K562 (cell line): ENCODE results near the gene PMVK. TPM values are rescaled to one million over a fixed set of nuclear protein-coding genes. Genes with fewer than 3 reads are reported as not detected.

Experiments
- ATAC-seq: fragments of 200-7000 bp; cut with Tn5 transposase; 3 replicates; pipeline ENCODE4 v1.9.1; 2020; ENCODE audit warnings: moderate library complexity
- BruUV-seq: library from RNA; stranded (reverse); fragments of 400-500 nt; replicated peaks from 2 replicates; lab custom pipeline; 2021; lab: Mats Ljungman, UMichigan
- CTCF ChIA-PET: fragments of 300-600 bp; formaldehyde crosslinking; extraction: SDS; loops from one replicate; lab custom pipeline; 2021; ENCODE audit warnings: low intra/inter-chr PET ratio; lab: Yijun Ruan, JAX
- POLR2A ChIA-PET: fragments of 300-600, 350-650 bp; sonication (Branson Sonifier 250); formaldehyde crosslinking; extraction: SDS; loops from one replicate; lab custom pipeline; 2021; ENCODE audit warnings: antibody characterized with exemption, inconsistent platforms; lab: Yijun Ruan, JAX
- DNase-seq, 4 experiments: peaks; one replicate each; pipeline versions ENCODE4 v3.0.0 to v3.0.0-alpha.2; 2011 to 2018; ENCODE audit warnings: low spot score in 3 of 4, mixed read lengths in 3 of 4; ENCODE audit errors: extremely low read depth in 1 of 4
- FAIRE-seq: peaks from 2 replicates; lab custom pipeline; 2011; peaks lifted over from hg19 to GRCh38; lab: Jason Lieb, UNC
- H2AFZ ChIP-seq: 2 replicates; pipeline ENCODE4 v1.6.0; 2011; ENCODE audit warnings: low read depth, low read length, control low read depth, inconsistent platforms
- H3K27ac ChIP-seq: fragments of 200-600 bp; 3 replicates; pipeline ENCODE4 v1.8.0; 2011; ENCODE audit warnings: low read depth, mild to moderate bottlenecking, control low read depth, inconsistent platforms, low read length, moderate library complexity, mixed read lengths; ENCODE audit errors: extremely low read depth
- H3K27me3 ChIP-seq, 2 experiments: fragments of 300-600 bp in 1 of 2; 2 replicates in 1 of 2; 3 replicates in 1 of 2; pipeline versions ENCODE4 v1.6.0 to v1.8.0; 2011; ENCODE audit warnings: inconsistent platforms in 2 of 2, low read length in 2 of 2, mild to moderate bottlenecking in 1 of 2, mixed read lengths in 1 of 2, moderate library complexity in 1 of 2; ENCODE audit not compliant: control insufficient read depth in 2 of 2, insufficient read depth in 2 of 2
- H3K36me3 ChIP-seq: fragments of 300-600 bp; 3 replicates; pipeline ENCODE4 v1.8.0; 2011; ENCODE audit warnings: mild to moderate bottlenecking, low read length, inconsistent platforms; ENCODE audit not compliant: control insufficient read depth, insufficient read depth
- H3K4me1 ChIP-seq, 2 experiments: fragments of 200-600 bp in 1 of 2; replicated peaks in 1 of 2; 2 replicates in 1 of 2; 3 replicates in 1 of 2; pipeline versions ENCODE4 v1.5.1 to v1.8.0; 2011; ENCODE audit warnings: inconsistent platforms in 2 of 2, low read length in 2 of 2, mild to moderate bottlenecking in 1 of 2, mixed read lengths in 1 of 2, moderate library complexity in 1 of 2; ENCODE audit not compliant: control insufficient read depth in 2 of 2, insufficient read depth in 2 of 2
- H3K4me2 ChIP-seq: 2 replicates; pipeline ENCODE4 v1.6.1; 2011; ENCODE audit warnings: low read length, control low read depth, inconsistent platforms, mixed read lengths; ENCODE audit not compliant: insufficient read depth
- H3K4me3 ChIP-seq: fragments of 200-600 bp; sonication (generic), shearing (Covaris generic); 2 replicates; pipeline ENCODE4 v1.5.1; 2016; ENCODE audit warnings: control low read depth, inconsistent platforms
- H3K79me2 ChIP-seq: fragments of 200-600 bp; 3 replicates; pipeline ENCODE4 v1.8.0; 2011; ENCODE audit warnings: low read length, inconsistent platforms; ENCODE audit not compliant: control insufficient read depth, insufficient read depth
- H3K9ac ChIP-seq, 2 experiments: 2 replicates each; pipeline versions ENCODE4 v1.6.0 to v1.6.1; 2011; ENCODE audit warnings: low read depth in 2 of 2, low read length in 2 of 2, control low read depth in 1 of 2, inconsistent platforms in 1 of 2, mild to moderate bottlenecking in 1 of 2, mixed read lengths in 1 of 2; ENCODE audit not compliant: insufficient read depth in 1 of 2
- H3K9me1 ChIP-seq: one replicate; pipeline ENCODE4 v1.6.0; 2011; ENCODE audit warnings: inconsistent platforms, mild to moderate bottlenecking, low read length, moderate library complexity; ENCODE audit not compliant: control insufficient read depth, insufficient read depth
- H3K9me3 ChIP-seq: replicated peaks from 2 replicates; pipeline ENCODE4 v1.5.1; 2011; ENCODE audit warnings: low read depth, low read length, inconsistent platforms; ENCODE audit not compliant: control insufficient read depth, insufficient read depth
- H4K20me1 ChIP-seq: replicated peaks from 2 replicates; pipeline ENCODE4 v1.6.1; 2011; ENCODE audit warnings: low read length, inconsistent platforms, mixed read lengths; ENCODE audit not compliant: control insufficient read depth, insufficient read depth
- ADNP ChIP-seq: fragments of 200-800 bp; sonication (Bioruptor generic); IDR thresholded peaks from 2 replicates; pipeline ENCODE4 v1.6.1; 2016; ENCODE audit warnings: missing genetic modification characterization, missing compliant biosample characterization
- HDAC1 ChIP-seq, 2 experiments: fragments of 450-650 bp; IDR thresholded peaks; 2 replicates each; pipeline ENCODE4 v1.6.1; 2016 to 2017; ENCODE audit warnings: inconsistent platforms in 1 of 2, mild to moderate bottlenecking in 1 of 2, moderate library complexity in 1 of 2
- NUFIP1 ChIP-seq: fragments of 450-650 bp; IDR thresholded peaks from 2 replicates; pipeline ENCODE4 v1.6.1; 2018; ENCODE audit not compliant: partially characterized antibody
- RBM14 ChIP-seq: fragments of 200-400 bp; formaldehyde crosslinking; IDR thresholded peaks from 2 replicates; pipeline ENCODE4 v1.6.1; 2018; ENCODE audit warnings: low read depth, mild to moderate bottlenecking, low read length, moderate library complexity, borderline replicate concordance; ENCODE audit not compliant: insufficient read depth
- SIX5 ChIP-seq, 2 experiments: IDR thresholded peaks; 2 replicates each; pipeline ENCODE4 v1.6.1; 2011; ENCODE audit warnings: low read length in 2 of 2, borderline replicate concordance in 1 of 2, low read depth in 1 of 2, mild to moderate bottlenecking in 1 of 2, moderate library complexity in 1 of 2; ENCODE audit not compliant: insufficient read depth in 1 of 2
- TFAP4 ChIP-seq: sonication (generic); formaldehyde crosslinking; IDR thresholded peaks from 2 replicates; pipeline ENCODE4 v1.8.0; 2022; ENCODE audit warnings: missing genetic modification reagents, mild to moderate bottlenecking, moderate library complexity, borderline replicate concordance
- ZNF583 ChIP-seq: fragments of 250-450 bp; sonication (Bioruptor Pico); IDR thresholded peaks from 2 replicates; pipeline ENCODE4 v1.4.0; 2020
- WGBS: fragments of 100-300 bp; shearing (Covaris generic); methylation state at CpG from one replicate; pipeline ENCODE4 v1.1.6; 2016; ENCODE audit warnings: low coverage, mixed read lengths; ENCODE audit not compliant: insufficient coverage; ENCODE audit errors: missing lambda C conversion rate; 5-methylcytosine and 5-hydroxymethylcytosine counted together
- in situ Hi-C: fragments of 300-500 bp; cut with MboI; formaldehyde crosslinking; loops from 4 replicates; pipeline ENCODE4 v1.15.0; 2018; ENCODE audit warnings: inconsistent platforms, mixed read lengths
- intact Hi-C: fragments of 100-400 bp; cut with micrococcal nuclease; formaldehyde crosslinking; loops from 2 replicates; pipeline ENCODE4 v1.14.2; 2022
- polyA plus RNA-seq, 8 experiments: library from polyadenylated mRNA; depleted of rRNA in 4 of 8; stranded (reverse) in 5 of 8; unstranded in 3 of 8; fragments of >200 nt; fragmentation: Nextera tagmentation in 2 of 8; fragmentation: Illumina TruSeq in 1 of 8; extraction: Ambion mirVana in 2 of 8; extraction: Trizol in 1 of 8; gene quantifications; 2 replicates each; pipeline versions ENCODE4 v1.2.1 to v1.2.3, GENCODE V29; 2011 to 2014; ENCODE audit warnings: inconsistent platforms in 1 of 8, missing spikeins in 1 of 8
- total RNA-seq, 7 experiments: library from RNA; depleted of rRNA in 6 of 7; stranded (reverse); fragments of >200 nt in 6 of 7; fragmentation: Illumina TruSeq in 2 of 7; extraction: Trizol in 2 of 7; gene quantifications; 2 replicates each; pipeline versions ENCODE4 v1.2.1 to v1.2.3, GENCODE V29; 2011 to 2021; ENCODE audit warnings: low replicate concordance in 1 of 7
- TF ChIP-seq, protein P1 (sequence below): fragments of 250-450 bp; sonication (Bioruptor Pico); IDR thresholded peaks from 2 replicates; pipeline ENCODE4 v1.9.0; 2021; ENCODE audit warnings: mild to moderate bottlenecking, inconsistent platforms
- TF ChIP-seq, protein P2 (sequence below): fragments of 200-400 bp; formaldehyde crosslinking; IDR thresholded peaks from 2 replicates; pipeline ENCODE4 v1.6.1; 2017; ENCODE audit warnings: mild to moderate bottlenecking, low read depth, low read length, moderate library complexity

Gene PMVK
- total and polyA plus RNA-seq, 9 of the 15 experiments (the other 6 are each of a cell fraction or from before 2014, with no cell fraction given): 1.1 to 15.3 (median 6.3) TPM

DNA sequence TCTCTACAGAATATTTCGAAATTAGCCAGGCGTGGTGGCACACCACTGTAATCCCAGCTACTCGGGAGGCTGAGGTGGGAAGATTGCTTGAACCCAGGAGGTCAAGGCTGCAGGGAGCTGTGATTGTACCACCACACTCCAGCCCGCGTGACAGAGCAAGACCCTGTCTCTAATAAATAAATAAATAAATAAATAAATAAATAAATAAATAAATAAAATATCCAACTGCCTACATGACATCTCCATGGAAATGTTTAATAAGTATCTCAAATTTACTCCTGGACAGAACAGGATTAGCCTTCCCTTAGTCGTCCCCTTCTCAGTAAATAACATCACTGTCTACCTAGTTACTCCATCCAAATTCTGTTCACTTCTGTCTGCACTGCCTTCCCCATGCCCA is 37.5 kb downstream of the PMVK start:
- H3K9ac ChIP-seq: no peak overlapping the region
- in situ Hi-C loops: no loop called here
- ATAC-seq (no peak), DNase-seq (no peak), FAIRE-seq (no peak)
- no peak overlapping the region for H3K4me2 ChIP-seq
- no peaks in the 10 kb centered on the region for H3K27me3 ChIP-seq
- no peaks in the 10 kb centered on the region for H3K79me2 ChIP-seq
- no peak overlapping the region for H3K4me3 ChIP-seq
- no peaks in the 10 kb centered on the region for H3K9me1 ChIP-seq
- WGBS: 42% methylated on average over 6 of the region's 6 CpGs
- H3K4me1 ChIP-seq: peaks cover 0 to 15% of the 10 kb centered on the region in 2 experiments; a peak in 3 of 5 replicates
- BruUV-seq: no TSS peak
- no peak overlapping the region for H3K27ac ChIP-seq
- TF ChIP-seq NUFIP1: no peak
- no peaks in the 10 kb centered on the region for H3K36me3 ChIP-seq
- H4K20me1 ChIP-seq: no peaks in the 10 kb centered on the region
- no peaks in the 10 kb centered on the region for H3K9me3 ChIP-seq
- intact Hi-C loops: no loop called here
- POLR2A ChIA-PET: no interaction called here
- H2AFZ ChIP-seq: no peak overlapping the region
- CTCF ChIA-PET: interaction anchor here (0.6 kb wide), 1 partner anchor 151 kb away, joined by 3 read pairs; no protein-coding TSS in a partner anchor

DNA sequence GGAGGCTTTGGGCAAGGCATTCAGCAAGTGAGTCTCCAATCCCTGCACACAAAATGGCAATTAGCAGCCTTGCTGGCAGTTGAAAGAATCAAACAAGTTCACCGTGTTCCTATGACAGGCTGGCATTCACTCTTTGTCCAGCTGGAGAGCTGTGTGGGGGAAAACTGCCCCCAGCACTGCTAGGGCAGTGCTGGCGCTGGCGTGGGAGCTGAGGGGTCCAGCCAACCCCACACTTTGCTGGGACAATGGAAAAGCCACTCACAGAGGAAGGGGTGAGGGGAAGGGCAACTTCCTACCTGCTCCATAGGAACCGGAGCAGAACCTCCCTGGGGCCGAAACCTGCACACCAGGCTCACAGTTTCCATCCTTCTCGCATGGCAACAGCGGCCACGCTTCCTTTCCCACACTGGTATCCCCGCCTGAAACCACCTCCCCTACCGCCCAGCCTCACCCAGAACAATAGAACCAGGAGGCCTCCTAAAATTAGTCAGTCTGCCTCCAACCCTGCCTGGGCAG is 39.7 kb downstream of the PMVK start:
- ATAC-seq (no peak), FAIRE-seq (no peak), DNase-seq (no peak)
- in situ Hi-C loops (no loop called here), intact Hi-C loops (no loop called here)
- no peak overlapping the region for H3K4me3 ChIP-seq
- no peaks in the 10 kb centered on the region for H4K20me1 ChIP-seq
- CTCF ChIA-PET: no interaction called here
- WGBS: 40% methylated on average over 10 of the region's 10 CpGs
- no TSS peak for BruUV-seq
- H3K4me2 ChIP-seq: no peak overlapping the region
- H3K36me3 ChIP-seq: no peaks in the 10 kb centered on the region
- no peaks in the 10 kb centered on the region for H3K79me2 ChIP-seq
- H3K9ac ChIP-seq: peak overlapping the region in 1 of 2 experiments; percentile 29; a peak in 1 of 4 replicates
- peaks cover 0 to 15% of the 10 kb centered on the region in 2 experiments; a peak in 3 of 5 replicates for H3K4me1 ChIP-seq
- no peaks in the 10 kb centered on the region for H3K9me1 ChIP-seq
- H3K27ac ChIP-seq: no peak overlapping the region
- H3K27me3 ChIP-seq: no peaks in the 10 kb centered on the region
- no peaks in the 10 kb centered on the region for H3K9me3 ChIP-seq
- POLR2A ChIA-PET: interaction anchor here (0.6 to 1.5 kb wide), 7 partner anchors 9 to 1022 kb away, joined by 3 to 4 read pairs (median 3); no protein-coding TSS in a partner anchor
- H2AFZ ChIP-seq: no peak overlapping the region
- TF ChIP-seq TFAP4 (CRISPR knock-in tag) (no peak), SIX5 (IDR thresholded peaks at IDR 0.05; ENCODE audit: borderline replicate concordance in 1 of 2, insufficient read depth in 1 of 2, low read depth in 1 of 2, low read length in 2 of 2) (no peak), ADNP (tag) (no peak), ZNF583 (no peak), HDAC1 (IDR thresholded peaks at IDR 0.05) (no peak), RBM14 (no peak)
- TF ChIP-seq, protein P1, sequence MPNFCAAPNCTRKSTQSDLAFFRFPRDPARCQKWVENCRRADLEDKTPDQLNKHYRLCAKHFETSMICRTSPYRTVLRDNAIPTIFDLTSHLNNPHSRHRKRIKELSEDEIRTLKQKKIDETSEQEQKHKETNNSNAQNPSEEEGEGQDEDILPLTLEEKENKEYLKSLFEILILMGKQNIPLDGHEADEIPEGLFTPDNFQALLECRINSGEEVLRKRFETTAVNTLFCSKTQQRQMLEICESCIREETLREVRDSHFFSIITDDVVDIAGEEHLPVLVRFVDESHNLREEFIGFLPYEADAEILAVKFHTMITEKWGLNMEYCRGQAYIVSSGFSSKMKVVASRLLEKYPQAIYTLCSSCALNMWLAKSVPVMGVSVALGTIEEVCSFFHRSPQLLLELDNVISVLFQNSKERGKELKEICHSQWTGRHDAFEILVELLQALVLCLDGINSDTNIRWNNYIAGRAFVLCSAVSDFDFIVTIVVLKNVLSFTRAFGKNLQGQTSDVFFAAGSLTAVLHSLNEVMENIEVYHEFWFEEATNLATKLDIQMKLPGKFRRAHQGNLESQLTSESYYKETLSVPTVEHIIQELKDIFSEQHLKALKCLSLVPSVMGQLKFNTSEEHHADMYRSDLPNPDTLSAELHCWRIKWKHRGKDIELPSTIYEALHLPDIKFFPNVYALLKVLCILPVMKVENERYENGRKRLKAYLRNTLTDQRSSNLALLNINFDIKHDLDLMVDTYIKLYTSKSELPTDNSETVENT (CRISPR knock-in tag): no peak
- TF ChIP-seq, protein P2, sequence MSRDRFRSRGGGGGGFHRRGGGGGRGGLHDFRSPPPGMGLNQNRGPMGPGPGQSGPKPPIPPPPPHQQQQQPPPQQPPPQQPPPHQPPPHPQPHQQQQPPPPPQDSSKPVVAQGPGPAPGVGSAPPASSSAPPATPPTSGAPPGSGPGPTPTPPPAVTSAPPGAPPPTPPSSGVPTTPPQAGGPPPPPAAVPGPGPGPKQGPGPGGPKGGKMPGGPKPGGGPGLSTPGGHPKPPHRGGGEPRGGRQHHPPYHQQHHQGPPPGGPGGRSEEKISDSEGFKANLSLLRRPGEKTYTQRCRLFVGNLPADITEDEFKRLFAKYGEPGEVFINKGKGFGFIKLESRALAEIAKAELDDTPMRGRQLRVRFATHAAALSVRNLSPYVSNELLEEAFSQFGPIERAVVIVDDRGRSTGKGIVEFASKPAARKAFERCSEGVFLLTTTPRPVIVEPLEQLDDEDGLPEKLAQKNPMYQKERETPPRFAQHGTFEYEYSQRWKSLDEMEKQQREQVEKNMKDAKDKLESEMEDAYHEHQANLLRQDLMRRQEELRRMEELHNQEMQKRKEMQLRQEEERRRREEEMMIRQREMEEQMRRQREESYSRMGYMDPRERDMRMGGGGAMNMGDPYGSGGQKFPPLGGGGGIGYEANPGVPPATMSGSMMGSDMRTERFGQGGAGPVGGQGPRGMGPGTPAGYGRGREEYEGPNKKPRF: no peak
